SU-DHL-6 (cell line): ENCODE results near the gene NOVA1.

Source experiments
- CTCF ChIP-seq: fragments of 200-600 bp; sonication (generic); IDR thresholded peaks from one replicate; pipeline ENCODE4 v1.5.1; 2017; ENCODE audit warnings: antibody characterized with exemption, mild to moderate bottlenecking, low read length, moderate library complexity; ENCODE audit not compliant: insufficient read depth, poor library complexity, severe bottlenecking
- EZH2phosphoT487 ChIP-seq: fragments of 200-600 bp; sonication (generic), shearing (Covaris generic); conservative IDR thresholded peaks from 2 replicates; pipeline ENCODE4 v1.6.1; 2018; ENCODE audit warnings: mild to moderate bottlenecking, antibody characterized with exemption, low read length, moderate library complexity, mixed read lengths

GRCh38 chr14:26554069-26554772 is 43.6 kb downstream of the NOVA1 start:
- TF ChIP-seq CTCF = no peak
- TF ChIP-seq EZH2phosphoT487 = no peak
